HCT116 (cell line): Measurements from ENCODE around the gene ZNF473. TPM values are rescaled to one million over a fixed set of nuclear protein-coding genes. Genes with fewer than 3 reads are reported as not detected.

Source experiments
- ATAC-seq: fragments of 200-7000 bp; cut with Tn5 transposase; 2 replicates; pipeline ENCODE4 v1.9.1; 2020; ENCODE audit warnings: mild to moderate bottlenecking, moderate library complexity
- BruUV-seq: library from RNA; stranded (reverse); fragments of 400-500 nt; replicated peaks from 2 replicates; lab custom pipeline; 2021; lab: Mats Ljungman, UMichigan
- CTCF ChIA-PET: fragments of 300-600 bp; sonication (Branson Sonifier 250); formaldehyde crosslinking; loops from one replicate; lab custom pipeline; 2021; ENCODE audit warnings: antibody characterized with exemption; lab: Charles Lee
- POLR2A ChIA-PET: fragments of 300-600, 350-600 bp; sonication (Branson Sonifier 250); formaldehyde crosslinking; loops from one replicate; lab custom pipeline; 2021; ENCODE audit warnings: antibody characterized with exemption; lab: Charles Lee
- RAD21 ChIA-PET, 2 experiments: fragments of 300-600 bp; sonication (Branson Sonifier 250); formaldehyde crosslinking; loops; one replicate each; lab custom pipeline; 2023; ENCODE audit warnings: low total read pairs in 2 of 2; ENCODE audit not compliant: uncharacterized antibody in 2 of 2, unreplicated experiment in 2 of 2, low non-redundant PET in 1 of 2; lab: Charles Lee
- DNase-seq: peaks from one replicate; pipeline ENCODE4 v3.0.0-alpha.2; 2010; ENCODE audit warnings: low read depth, low spot score
- H2AFZ ChIP-seq: fragments of 200-600 bp; shearing (Covaris generic), sonication (generic); 2 replicates; pipeline ENCODE4 v1.6.1; 2017; ENCODE audit warnings: low read depth, mixed run types, mixed read lengths, antibody characterized with exemption, low read length; ENCODE audit not compliant: poor library complexity, severe bottlenecking
- H3K27ac ChIP-seq: 2 replicates; pipeline ENCODE4 v1.5.1; 2012; ENCODE audit warnings: low read depth, low read length
- H3K27me3 ChIP-seq: fragments of 200-600 bp; sonication (generic); 2 replicates; pipeline ENCODE4 v1.6.1; 2016; ENCODE audit warnings: mixed run types, low read length, mixed read lengths; ENCODE audit not compliant: insufficient read depth
- H3K36me3 ChIP-seq, 2 experiments: fragments of 200-500 bp in 1 of 2; fragments of 200-600 bp in 1 of 2; sonication (Bioruptor generic) in 1 of 2; sonication (generic) in 1 of 2; 2 replicates each; pipeline versions ENCODE4 v1.5.1 to v1.6.1; 2014 to 2016; ENCODE audit warnings: low read length in 2 of 2, inconsistent platforms in 1 of 2, mixed read lengths in 1 of 2, mixed run types in 1 of 2; ENCODE audit not compliant: insufficient read depth in 2 of 2, control insufficient read depth in 1 of 2
- H3K4me1 ChIP-seq, 2 experiments: fragments of 200-600 bp in 1 of 2; sonication (generic) in 1 of 2; 2 replicates each; pipeline versions ENCODE4 v1.5.1 to v1.6.1; 2012 to 2017; ENCODE audit warnings: low read length in 2 of 2, inconsistent platforms in 1 of 2, mild to moderate bottlenecking in 1 of 2, mixed read lengths in 1 of 2, mixed run types in 1 of 2, moderate library complexity in 1 of 2; ENCODE audit not compliant: insufficient read depth in 2 of 2, control insufficient read depth in 1 of 2
- H3K4me2 ChIP-seq: fragments of 200-600 bp; sonication (generic); 2 replicates; pipeline ENCODE4 v1.6.1; 2017; ENCODE audit warnings: mixed run types, low read length, mixed read lengths
- H3K4me3 ChIP-seq, 2 experiments: fragments of 200-600 bp in 1 of 2; sonication (generic) in 1 of 2; replicated peaks in 1 of 2; 2 replicates each; pipeline ENCODE4 v1.5.1; 2011 to 2016; ENCODE audit warnings: low read length in 2 of 2, control low read depth in 1 of 2, low read depth in 1 of 2, mild to moderate bottlenecking in 1 of 2, mixed read lengths in 1 of 2, mixed run types in 1 of 2
- H3K79me2 ChIP-seq: fragments of 200-600 bp; sonication (generic); 2 replicates; pipeline ENCODE4 v1.6.1; 2017; ENCODE audit warnings: mild to moderate bottlenecking, mixed run types, low read length, moderate library complexity, mixed read lengths; ENCODE audit not compliant: insufficient read depth
- H3K9ac ChIP-seq: fragments of 200-600 bp; sonication (generic); 2 replicates; pipeline ENCODE4 v1.6.1; 2016; ENCODE audit warnings: low read length, mixed read lengths
- H3K9me2 ChIP-seq: fragments of 200-600 bp; sonication (generic), shearing (Covaris generic); 2 replicates; pipeline ENCODE4 v1.6.1; 2017; ENCODE audit warnings: mixed run types, mild to moderate bottlenecking, moderate library complexity; ENCODE audit not compliant: insufficient read depth
- H3K9me3 ChIP-seq, 2 experiments: fragments of 200-500 bp in 1 of 2; fragments of 200-600 bp in 1 of 2; sonication (Bioruptor generic) in 1 of 2; sonication (generic) in 1 of 2; 2 replicates each; pipeline ENCODE4 v1.6.1; 2014 to 2017; ENCODE audit warnings: low read length in 2 of 2, mixed read lengths in 2 of 2, inconsistent platforms in 1 of 2, low read depth in 1 of 2, mild to moderate bottlenecking in 1 of 2, mixed run types in 1 of 2, moderate library complexity in 1 of 2; ENCODE audit not compliant: control insufficient read depth in 1 of 2, insufficient read depth in 1 of 2
- H4K20me1 ChIP-seq: fragments of 200-600 bp; sonication (generic), shearing (Covaris generic); 2 replicates; pipeline ENCODE4 v1.6.1; 2017; ENCODE audit warnings: mixed run types, mild to moderate bottlenecking, moderate library complexity; ENCODE audit not compliant: insufficient read depth
- CEBPB ChIP-seq: IDR thresholded peaks from 2 replicates; pipeline ENCODE4 v1.6.1; 2012; ENCODE audit warnings: low read depth
- EZH2phosphoT487 ChIP-seq: fragments of 200-600 bp; IDR thresholded peaks from 2 replicates; pipeline ENCODE4 v1.6.1; 2018; ENCODE audit warnings: antibody characterized with exemption, borderline replicate concordance
- JUND ChIP-seq: IDR thresholded peaks from 2 replicates; pipeline ENCODE4 v1.6.1; 2012
- POLR2A ChIP-seq: IDR thresholded peaks from 2 replicates; pipeline ENCODE4 v1.7.0; 2011; ENCODE audit warnings: borderline replicate concordance; ENCODE audit not compliant: insufficient read depth, insufficient read length; ENCODE audit errors: extremely low read depth
- SIN3A ChIP-seq: IDR thresholded peaks from 2 replicates; pipeline ENCODE4 v1.6.1; 2012; ENCODE audit warnings: low read depth
- TCF7L2 ChIP-seq: IDR thresholded peaks from 2 replicates; pipeline ENCODE4 v1.7.0; 2011; ENCODE audit warnings: borderline replicate concordance, inconsistent platforms; ENCODE audit not compliant: insufficient read depth, insufficient read length; ENCODE audit errors: extremely low read depth
- YY1 ChIP-seq: IDR thresholded peaks from 2 replicates; pipeline ENCODE4 v1.6.1; 2011; ENCODE audit warnings: low read length, low read depth, moderate library complexity, mild to moderate bottlenecking; ENCODE audit not compliant: insufficient replicate concordance; ENCODE audit errors: extremely low read depth
- ZNF274 ChIP-seq: fragments of 200-500 bp; sonication (Bioruptor generic); IDR thresholded peaks from 2 replicates; pipeline ENCODE4 v1.6.1; 2014; ENCODE audit warnings: mild to moderate bottlenecking, low read depth, low read length, inconsistent platforms
- intact Hi-C: fragments of 100-400 bp; cut with micrococcal nuclease; formaldehyde crosslinking; loops from 2 replicates; pipeline ENCODE4 v1.10.0; 2022
- total RNA-seq: library from RNA; stranded (reverse); gene quantifications from one replicate; pipeline ENCODE4 v1.2.1, GENCODE V29; 2021; ENCODE audit not compliant: unreplicated experiment
- TF ChIP-seq, protein P1 (sequence below), 3 experiments: fragments of 200-600 bp in 1 of 3; sonication (generic) in 1 of 3; IDR thresholded peaks in 2 of 3; conservative IDR thresholded peaks in 1 of 3; 2 replicates each; pipeline ENCODE4 v1.5.1; 2012 to 2017; ENCODE audit warnings: low read depth in 2 of 3, low read length in 2 of 3, antibody characterized with exemption in 1 of 3, borderline replicate concordance in 1 of 3, control low read depth in 1 of 3, mild to moderate bottlenecking in 1 of 3, mixed read lengths in 1 of 3, mixed run types in 1 of 3, moderate library complexity in 1 of 3; ENCODE audit not compliant: insufficient read depth in 1 of 3
- TF ChIP-seq, protein P2 (sequence below): IDR thresholded peaks from 2 replicates; pipeline ENCODE4 v1.6.1; 2012
- TF ChIP-seq, protein P3 (sequence below): IDR thresholded peaks from 2 replicates; pipeline ENCODE4 v1.6.1; 2011; ENCODE audit warnings: mild to moderate bottlenecking, low read length, moderate library complexity; ENCODE audit not compliant: insufficient replicate concordance; ENCODE audit errors: extremely low read depth

The ZNF473 gene
- total RNA-seq, 1 experiment from 2014 or later, result 19.8 TPM

DNA sequence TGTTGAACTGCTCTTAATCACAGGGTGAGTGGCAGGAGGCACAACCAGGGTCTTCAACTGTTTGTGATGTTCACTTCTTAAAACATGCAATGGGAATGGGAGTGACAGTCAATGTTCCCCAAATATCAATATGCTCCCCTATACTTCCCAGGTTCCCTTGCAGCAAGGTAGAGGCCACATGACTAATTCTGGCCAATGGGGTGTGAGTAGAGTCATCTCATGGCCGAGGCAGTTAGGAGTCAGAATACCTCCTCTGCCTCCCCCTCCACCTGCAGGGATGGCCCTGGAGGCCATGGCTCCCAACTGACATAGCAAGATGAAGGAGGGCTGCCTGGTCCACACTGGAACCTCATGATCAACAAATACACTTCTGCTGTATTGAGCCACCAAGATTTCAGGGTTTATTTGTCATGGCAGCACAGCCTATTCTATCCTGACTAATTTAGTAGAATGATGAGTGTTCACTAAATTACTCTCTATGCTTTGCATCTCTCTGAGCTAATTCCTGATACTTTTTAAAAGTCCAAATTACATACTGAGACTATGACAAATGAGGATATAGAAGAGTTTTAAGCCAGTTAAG lies 9.5 kb upstream of the ZNF473 start:
- intact Hi-C loops, result no loop called here

DNA sequence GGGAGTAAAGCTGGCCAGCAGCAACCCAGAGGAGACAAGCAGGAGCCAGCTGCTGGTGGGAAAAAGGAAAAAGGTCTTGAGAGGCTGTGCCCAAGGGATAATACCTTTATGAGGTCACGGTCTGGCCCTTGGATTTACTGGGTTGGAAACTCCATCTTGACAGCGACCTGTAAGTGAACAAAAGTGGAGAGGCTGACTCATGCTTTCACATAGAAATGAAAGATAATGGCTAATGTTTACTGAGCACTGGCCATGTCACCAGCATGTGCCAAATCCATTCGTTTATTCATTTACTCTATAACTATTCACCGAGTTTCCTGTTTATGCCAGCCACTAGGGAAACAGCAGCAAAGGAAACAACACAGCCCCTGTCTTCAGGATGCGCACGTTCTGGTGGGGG lies 5.3 kb upstream of the ZNF473 start:
- Histone ChIP-seq H3K79me2 (peaks cover 44% of the 10 kb centered on the region), H3K9me2 (no peaks in the 10 kb centered on the region), H3K9ac (no peak overlapping the region), H3K9me3 (no peaks in the 10 kb centered on the region), H3K27me3 (no peaks in the 10 kb centered on the region), H3K4me1 (peaks cover 0 to 6% of the 10 kb centered on the region in 2 experiments; a peak in 1 of 4 replicates), H3K4me3 (no peak overlapping the region), H3K4me2 (no peak overlapping the region), H3K27ac (no peak overlapping the region), H3K36me3 (peaks cover 6 to 16% of the 10 kb centered on the region in 2 experiments; a peak in 3 of 4 replicates), H2AFZ (no peak overlapping the region), H4K20me1 (no peaks in the 10 kb centered on the region)
- POLR2A ChIA-PET, result no interaction called here
- DNase-seq (no peak), ATAC-seq (no peak)
- no TSS peak for BruUV-seq
- intact Hi-C loops, result no loop called here
- RAD21 ChIA-PET, result no interaction called here
- CTCF ChIA-PET, result no interaction called here
- TF ChIP-seq CEBPB, result no peak
- TF ChIP-seq, protein P1, sequence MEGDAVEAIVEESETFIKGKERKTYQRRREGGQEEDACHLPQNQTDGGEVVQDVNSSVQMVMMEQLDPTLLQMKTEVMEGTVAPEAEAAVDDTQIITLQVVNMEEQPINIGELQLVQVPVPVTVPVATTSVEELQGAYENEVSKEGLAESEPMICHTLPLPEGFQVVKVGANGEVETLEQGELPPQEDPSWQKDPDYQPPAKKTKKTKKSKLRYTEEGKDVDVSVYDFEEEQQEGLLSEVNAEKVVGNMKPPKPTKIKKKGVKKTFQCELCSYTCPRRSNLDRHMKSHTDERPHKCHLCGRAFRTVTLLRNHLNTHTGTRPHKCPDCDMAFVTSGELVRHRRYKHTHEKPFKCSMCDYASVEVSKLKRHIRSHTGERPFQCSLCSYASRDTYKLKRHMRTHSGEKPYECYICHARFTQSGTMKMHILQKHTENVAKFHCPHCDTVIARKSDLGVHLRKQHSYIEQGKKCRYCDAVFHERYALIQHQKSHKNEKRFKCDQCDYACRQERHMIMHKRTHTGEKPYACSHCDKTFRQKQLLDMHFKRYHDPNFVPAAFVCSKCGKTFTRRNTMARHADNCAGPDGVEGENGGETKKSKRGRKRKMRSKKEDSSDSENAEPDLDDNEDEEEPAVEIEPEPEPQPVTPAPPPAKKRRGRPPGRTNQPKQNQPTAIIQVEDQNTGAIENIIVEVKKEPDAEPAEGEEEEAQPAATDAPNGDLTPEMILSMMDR (IDR thresholded peaks at IDR 0.05 in 2 of 3, conservative IDR thresholded peaks at IDR 0.05 in 1 of 3; ENCODE audit: borderline replicate concordance in 1 of 3, insufficient read depth in 1 of 3, low read depth in 2 of 3, low read length in 2 of 3), result no peak
- TF ChIP-seq, protein P2, sequence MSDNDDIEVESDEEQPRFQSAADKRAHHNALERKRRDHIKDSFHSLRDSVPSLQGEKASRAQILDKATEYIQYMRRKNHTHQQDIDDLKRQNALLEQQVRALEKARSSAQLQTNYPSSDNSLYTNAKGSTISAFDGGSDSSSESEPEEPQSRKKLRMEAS, result no peak
- TF ChIP-seq YY1, result no peak
- TF ChIP-seq TCF7L2, result no peak
- no peak for TF ChIP-seq ZNF274

More for the DNA sequence above, 9.5 kb upstream of the ZNF473 start:
- H3K4me2 ChIP-seq, result no peak overlapping the region
- no peaks in the 10 kb centered on the region for H3K9me3 ChIP-seq
- RAD21 ChIA-PET, result no interaction called here
- no peaks in the 10 kb centered on the region for H4K20me1 ChIP-seq
- no peak for DNase-seq
- peaks cover 16 to 26% of the 10 kb centered on the region in 2 experiments; a peak in 3 of 4 replicates for H3K36me3 ChIP-seq
- TF ChIP-seq, protein P3, sequence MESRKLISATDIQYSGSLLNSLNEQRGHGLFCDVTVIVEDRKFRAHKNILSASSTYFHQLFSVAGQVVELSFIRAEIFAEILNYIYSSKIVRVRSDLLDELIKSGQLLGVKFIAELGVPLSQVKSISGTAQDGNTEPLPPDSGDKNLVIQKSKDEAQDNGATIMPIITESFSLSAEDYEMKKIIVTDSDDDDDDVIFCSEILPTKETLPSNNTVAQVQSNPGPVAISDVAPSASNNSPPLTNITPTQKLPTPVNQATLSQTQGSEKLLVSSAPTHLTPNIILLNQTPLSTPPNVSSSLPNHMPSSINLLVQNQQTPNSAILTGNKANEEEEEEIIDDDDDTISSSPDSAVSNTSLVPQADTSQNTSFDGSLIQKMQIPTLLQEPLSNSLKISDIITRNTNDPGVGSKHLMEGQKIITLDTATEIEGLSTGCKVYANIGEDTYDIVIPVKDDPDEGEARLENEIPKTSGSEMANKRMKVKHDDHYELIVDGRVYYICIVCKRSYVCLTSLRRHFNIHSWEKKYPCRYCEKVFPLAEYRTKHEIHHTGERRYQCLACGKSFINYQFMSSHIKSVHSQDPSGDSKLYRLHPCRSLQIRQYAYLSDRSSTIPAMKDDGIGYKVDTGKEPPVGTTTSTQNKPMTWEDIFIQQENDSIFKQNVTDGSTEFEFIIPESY, result no peak
- no peak for TF ChIP-seq SIN3A
- TF ChIP-seq EZH2phosphoT487, result no peak
- TF ChIP-seq POLR2A, result no peak
- no peak for TF ChIP-seq JUND
- H3K27ac ChIP-seq, result no peak overlapping the region
- no peaks in the 10 kb centered on the region for H3K4me1 ChIP-seq
- no peak overlapping the region for H3K9ac ChIP-seq
- POLR2A ChIA-PET, result no interaction called here
- no peaks in the 10 kb centered on the region for H3K9me2 ChIP-seq
- no TSS peak for BruUV-seq
- H3K4me3 ChIP-seq, result no peak overlapping the region
- H3K79me2 ChIP-seq, result peaks cover 10% of the 10 kb centered on the region; the same call in 1 of the 2 replicates
- no peak overlapping the region for H2AFZ ChIP-seq
- ATAC-seq, result no peak
- CTCF ChIA-PET, result no interaction called here
- no peaks in the 10 kb centered on the region for H3K27me3 ChIP-seq
